Measurements from ENCODE around the gene TMTC1. TPM values are rescaled to one million over a fixed set of nuclear protein-coding genes. Genes with fewer than 3 reads are reported as not detected.

The TMTC1 gene
- total and polyA plus RNA-seq, 2 of the 8 experiments (the other 6 are each of a cell fraction or from before 2014, with no cell fraction given): 15.4 to 20.8 TPM

GRCh38 chr12:29617407-29617803 lies 166.3 kb downstream of the TMTC1 start:
- no peak overlapping the region for H4K5ac ChIP-seq (ENCODE audit: insufficient read length, low read depth, low read length)
- no peak overlapping the region for H4K91ac ChIP-seq (replicated peaks; ENCODE audit: insufficient read length, low read length)
- no peak overlapping the region for H2BK20ac ChIP-seq (ENCODE audit: low read length)
- H3K9me3 ChIP-seq (ENCODE audit: insufficient read depth in 2 of 2, low read depth in 1 of 2, low read length in 1 of 2): 0 out of 4 replicates have a peak, but pooled peaks cover 0 to 3% of the 10 kb centered on the region in 2 experiments
- H3K79me2 ChIP-seq (ENCODE audit: control insufficient read depth in 1 of 2, insufficient read depth in 2 of 2, low read length in 2 of 2): no peaks in the 10 kb centered on the region
- no peak overlapping the region for H3K9ac ChIP-seq (replicated peaks in 1 of 4; ENCODE audit: extremely low read depth in 1 of 4, low read depth in 3 of 4, low read length in 3 of 4)
- ChIA-PET CTCF (ENCODE audit: partially characterized antibody) (no interaction called here), POLR2A (ENCODE audit: partially characterized antibody) (no interaction called here)
- H2BK12ac ChIP-seq (ENCODE audit: low read depth, low read length): no peak overlapping the region
- H3K23ac ChIP-seq (ENCODE audit: insufficient read length): no peak overlapping the region
- DNase-seq (ENCODE audit: low read depth in 1 of 2, low spot score in 2 of 2) (no peak), FAIRE-seq (no peak)
- no peak overlapping the region for H2BK120ac ChIP-seq (replicated peaks; ENCODE audit: low read depth, low read length)
- no peak overlapping the region for H3K18ac ChIP-seq (ENCODE audit: extremely low read depth, low read length)
- H4K8ac ChIP-seq (ENCODE audit: extremely low read depth, insufficient read depth, low read length): no peak overlapping the region
- no peak overlapping the region for H3K27ac ChIP-seq (ENCODE audit: low read depth, low read length)
- H2BK15ac ChIP-seq (ENCODE audit: low read length): no peak overlapping the region
- H4K20me1 ChIP-seq (replicated peaks in 1 of 2; ENCODE audit: control insufficient read depth in 1 of 2, insufficient read depth in 2 of 2, low read length in 2 of 2): no peaks in the 10 kb centered on the region
- H2AFZ ChIP-seq (ENCODE audit: low read length): no peak overlapping the region
- H3K14ac ChIP-seq (ENCODE audit: insufficient read length): no peak overlapping the region
- H2BK5ac ChIP-seq (ENCODE audit: low read depth, low read length): no peak overlapping the region
- H3K23me2 ChIP-seq (ENCODE audit: low read depth, low read length): no peaks in the 10 kb centered on the region
- no peak overlapping the region for H3K4ac ChIP-seq (replicated peaks; ENCODE audit: insufficient read length, low read depth, low read length)
- 100% methylated on average over 1 of the region's 1 CpG; no CpG with 5 or more reads in 1 of the 2 experiments for WGBS, 2 experiments (ENCODE audit: extremely low coverage in 1 of 2, insufficient coverage in 1 of 2, insufficient read length in 1 of 2, insufficient replicate concordance in 2 of 2, low coverage in 1 of 2, low lambda C conversion rate in 2 of 2, missing lambda C conversion rate in 1 of 2)
- H3K79me1 ChIP-seq (ENCODE audit: low read depth, low read length): no peaks in the 10 kb centered on the region
- H3K4me3 ChIP-seq (ENCODE audit: extremely low read depth in 1 of 4, insufficient read depth in 2 of 4, low read depth in 3 of 4, low read length in 4 of 4): no peak overlapping the region
- no peak overlapping the region for H3K4me2 ChIP-seq (ENCODE audit: insufficient read depth in 1 of 2, low read depth in 2 of 2, low read length in 2 of 2)
- no peak overlapping the region for H3K56ac ChIP-seq (replicated peaks; ENCODE audit: insufficient read length, low read depth, low read length)
- H2AK5ac ChIP-seq (ENCODE audit: low read depth, low read length): no peak overlapping the region
- no peaks in the 10 kb centered on the region for H3K36me3 ChIP-seq (ENCODE audit: control insufficient read depth in 2 of 4, insufficient read depth in 4 of 4, low read length in 3 of 4)
- peaks cover 0 to 4% (median under 1%) of the 10 kb centered on the region in 4 experiments; a peak in 3 of 7 replicates for H3K4me1 ChIP-seq (replicated peaks in 1 of 4; ENCODE audit: control insufficient read depth in 3 of 4, insufficient read depth in 4 of 4, low read length in 3 of 4)
- no peaks in the 10 kb centered on the region for H3K27me3 ChIP-seq (replicated peaks in 1 of 4; ENCODE audit: control insufficient read depth in 3 of 4, extremely low read depth in 1 of 4, insufficient read depth in 3 of 4, low read length in 3 of 4)
- TF ChIP-seq GTF2F1 (IDR thresholded peaks at IDR 0.05; ENCODE audit: borderline replicate concordance, low read depth, low read length) (no peak), RFX5 (IDR thresholded peaks at IDR 0.05; ENCODE audit: borderline replicate concordance, low read depth, low read length) (no peak), HDAC6 (IDR thresholded peaks at IDR 0.05; ENCODE audit: low read depth, low read length) (no peak), PHF8 (conservative IDR thresholded peaks at IDR 0.05; ENCODE audit: low read depth, low read length) (no peak), KDM5A (IDR thresholded peaks at IDR 0.05; ENCODE audit: low read length) (no peak), SIRT6 (IDR thresholded peaks at IDR 0.05; ENCODE audit: low read length) (no peak), KDM1A (IDR thresholded peaks at IDR 0.05; ENCODE audit: borderline replicate concordance, low read length) (no peak), RAD21 (IDR thresholded peaks at IDR 0.05 in 1 of 2, conservative IDR thresholded peaks at IDR 0.05 in 1 of 2; ENCODE audit: low read depth in 2 of 2, low read length in 2 of 2) (no peak), CREB1 (IDR thresholded peaks at IDR 0.05) (no peak), SP2 (IDR thresholded peaks at IDR 0.05; ENCODE audit: low read length) (no peak), CTCF (IDR thresholded peaks at IDR 0.05; ENCODE audit: control extremely low read depth in 1 of 3, insufficient read depth in 1 of 3, low read depth in 1 of 3, low read length in 3 of 3) (no peak), YY1 (IDR thresholded peaks at IDR 0.05; ENCODE audit: low read depth, low read length) (no peak), CBX8 (IDR thresholded peaks at IDR 0.05; ENCODE audit: borderline replicate concordance, low read depth, low read length) (no peak)
